Endothelial cell of umbilical vein (primary cell): ENCODE measurements around the gene PRDM1. TPM values are rescaled to one million over a fixed set of nuclear protein-coding genes. Genes with fewer than 3 reads are reported as not detected.

ENCODE experiments used
- BruUV-seq: library from RNA; stranded (reverse); fragments of 400-500 nt; replicated peaks from 2 replicates; lab custom pipeline; 2021; lab: Mats Ljungman, UMichigan
- CTCF ChIA-PET: fragments of 300-600, 350-600 bp; sonication (Branson Sonifier 250); formaldehyde crosslinking; loops from one replicate; lab custom pipeline; 2021; ENCODE audit warnings: antibody characterized with exemption, inconsistent platforms; lab: Charles Lee
- POLR2A ChIA-PET: fragments of 300-600, 350-600 bp; sonication (Branson Sonifier 250); formaldehyde crosslinking; loops from one replicate; lab custom pipeline; 2021; ENCODE audit warnings: antibody characterized with exemption, inconsistent platforms; lab: Charles Lee
- DNase-seq: peaks from one replicate; pipeline ENCODE4 v3.0.0-alpha.2; 2011; ENCODE audit warnings: low read depth, low spot score
- FAIRE-seq: peaks from 2 replicates; lab custom pipeline; 2011; peaks lifted over from hg19 to GRCh38; lab: Jason Lieb, UNC
- H2AFZ ChIP-seq: 2 replicates; pipeline ENCODE4 v1.6.0; 2012; ENCODE audit warnings: low read depth, low read length, control low read depth, inconsistent platforms
- H3K27ac ChIP-seq: 2 replicates; pipeline ENCODE4 v1.5.1; 2011; ENCODE audit warnings: low read depth, mild to moderate bottlenecking, control low read depth, low read length, moderate library complexity; ENCODE audit not compliant: insufficient read depth
- H3K27me3 ChIP-seq, 2 experiments: 2 replicates each; pipeline versions ENCODE4 v1.6.0 to v1.6.1; 2011; ENCODE audit warnings: low read length in 2 of 2, mixed read lengths in 1 of 2; ENCODE audit not compliant: control insufficient read depth in 2 of 2, insufficient read depth in 2 of 2
- H3K36me3 ChIP-seq, 2 experiments: 2 replicates in 1 of 2; 3 replicates in 1 of 2; pipeline ENCODE4 v1.5.1; 2011; ENCODE audit warnings: low read length in 2 of 2, mild to moderate bottlenecking in 1 of 2, moderate library complexity in 1 of 2; ENCODE audit not compliant: control insufficient read depth in 2 of 2, insufficient read depth in 2 of 2; ENCODE audit errors: extremely low read depth in 1 of 2
- H3K4me1 ChIP-seq: 3 replicates; pipeline ENCODE4 v1.5.1; 2011; ENCODE audit warnings: mild to moderate bottlenecking, low read length; ENCODE audit not compliant: control insufficient read depth, insufficient read depth; ENCODE audit errors: extremely low read depth
- H3K4me2 ChIP-seq: 2 replicates; pipeline ENCODE4 v1.6.1; 2011; ENCODE audit warnings: low read length, control low read depth, mixed read lengths; ENCODE audit not compliant: insufficient read depth
- H3K4me3 ChIP-seq, 3 experiments: fragments of 200-600 bp in 1 of 3; sonication (generic), shearing (Covaris generic) in 1 of 3; replicated peaks in 1 of 3; 2 replicates each; pipeline ENCODE4 v1.5.1; 2011 to 2016; ENCODE audit warnings: control low read depth in 3 of 3, low read length in 3 of 3, mild to moderate bottlenecking in 2 of 3, inconsistent platforms in 1 of 3, low read depth in 1 of 3, moderate library complexity in 1 of 3; ENCODE audit not compliant: insufficient read depth in 1 of 3
- H3K79me2 ChIP-seq: 2 replicates; pipeline ENCODE4 v1.6.0; 2012; ENCODE audit warnings: low read length, inconsistent platforms; ENCODE audit not compliant: control insufficient read depth, insufficient read depth
- H3K9ac ChIP-seq: replicated peaks from 2 replicates; pipeline ENCODE3; 2011; ENCODE audit warnings: low read length, control low read depth; ENCODE audit not compliant: insufficient read depth; ENCODE audit errors: extremely low read depth
- H3K9me1 ChIP-seq: replicated peaks from 3 replicates; pipeline ENCODE4 v1.6.0; 2011; ENCODE audit warnings: mild to moderate bottlenecking, low read length; ENCODE audit not compliant: control insufficient read depth, insufficient read depth; ENCODE audit errors: extremely low read depth
- H3K9me3 ChIP-seq: replicated peaks from 2 replicates; pipeline ENCODE4 v1.5.1; 2012; ENCODE audit warnings: low read length, inconsistent platforms; ENCODE audit not compliant: control insufficient read depth, insufficient read depth
- H4K20me1 ChIP-seq: replicated peaks from 2 replicates; pipeline ENCODE3; 2011; ENCODE audit warnings: mild to moderate bottlenecking, low read length; ENCODE audit not compliant: control insufficient read depth, insufficient read depth; ENCODE audit errors: extremely low read depth
- EZH2 ChIP-seq: IDR thresholded peaks from 2 replicates; pipeline ENCODE4 v1.6.1; 2012; ENCODE audit warnings: borderline replicate concordance, low read depth, mild to moderate bottlenecking, moderate library complexity, low read length, inconsistent platforms; ENCODE audit not compliant: severe bottlenecking
- FOS ChIP-seq: IDR thresholded peaks from 2 replicates; pipeline ENCODE4 v1.6.1; 2011; ENCODE audit warnings: mild to moderate bottlenecking, low read length, moderate library complexity, borderline replicate concordance; ENCODE audit not compliant: insufficient read depth
- GATA2 ChIP-seq: IDR thresholded peaks from 2 replicates; pipeline ENCODE4 v1.7.0; 2011; ENCODE audit warnings: low read depth, mild to moderate bottlenecking, moderate library complexity, mixed read lengths, low read length; ENCODE audit not compliant: insufficient read length, insufficient read depth
- JUN ChIP-seq: IDR thresholded peaks from 2 replicates; pipeline ENCODE4 v1.6.1; 2011; ENCODE audit warnings: borderline replicate concordance, low read depth; ENCODE audit not compliant: insufficient read length, insufficient read depth
- MYC ChIP-seq: IDR thresholded peaks from one replicate; pipeline ENCODE4 v1.6.1; 2011; ENCODE audit warnings: mild to moderate bottlenecking, low read depth, low read length
- POLR2A ChIP-seq: IDR thresholded peaks from 2 replicates; pipeline ENCODE4 v1.6.1; 2012; ENCODE audit warnings: low read depth, mild to moderate bottlenecking, control low read depth, low read length
- dilution Hi-C: fragments of 300-500 bp; cut with MboI; formaldehyde crosslinking; loops from one replicate; pipeline ENCODE4 v1.15.0; 2019; ENCODE audit warnings: low sequenced_read_pairs; ENCODE audit not compliant: extremely low pct_ligation_motif_present
- intact Hi-C: fragments of 100-400 bp; cut with micrococcal nuclease; formaldehyde crosslinking; loops from one replicate; pipeline ENCODE4 v1.10.0; 2022
- polyA plus RNA-seq, 4 experiments: library from polyadenylated mRNA; depleted of rRNA in 3 of 4; stranded (reverse) in 3 of 4; unstranded in 1 of 4; fragments of >200 nt; gene quantifications; 2 replicates each; pipeline versions ENCODE4 v1.2.1 to v1.2.3, GENCODE V29; 2011 to 2012; ENCODE audit warnings: missing spikeins in 1 of 4
- total RNA-seq: library from RNA; stranded (reverse); gene quantifications from 2 replicates; pipeline ENCODE4 v1.2.3, GENCODE V29; 2021
- TF ChIP-seq, protein P1 (sequence below), 2 donors: IDR thresholded peaks; 1 replicate in 1 of 2; 2 replicates in 1 of 2; pipeline ENCODE4 v1.5.1; 2011; ENCODE audit warnings: low read length in 2 of 2, mild to moderate bottlenecking in 2 of 2, moderate library complexity in 2 of 2, control low read depth in 1 of 2, inconsistent platforms in 1 of 2, low read depth in 1 of 2; ENCODE audit not compliant: insufficient read depth in 1 of 2; ENCODE audit errors: extremely low read depth in 1 of 2
- TF ChIP-seq, protein P2 (sequence below): IDR thresholded peaks from 2 replicates; pipeline ENCODE4 v1.6.1; 2011; ENCODE audit not compliant: insufficient read depth, insufficient read length

Gene PRDM1
- total and polyA plus RNA-seq, 2 donors (not counting 3 experiments of a cell fraction or from before 2014, with no cell fraction given), result 0.36 to 2.7 TPM

DNA sequence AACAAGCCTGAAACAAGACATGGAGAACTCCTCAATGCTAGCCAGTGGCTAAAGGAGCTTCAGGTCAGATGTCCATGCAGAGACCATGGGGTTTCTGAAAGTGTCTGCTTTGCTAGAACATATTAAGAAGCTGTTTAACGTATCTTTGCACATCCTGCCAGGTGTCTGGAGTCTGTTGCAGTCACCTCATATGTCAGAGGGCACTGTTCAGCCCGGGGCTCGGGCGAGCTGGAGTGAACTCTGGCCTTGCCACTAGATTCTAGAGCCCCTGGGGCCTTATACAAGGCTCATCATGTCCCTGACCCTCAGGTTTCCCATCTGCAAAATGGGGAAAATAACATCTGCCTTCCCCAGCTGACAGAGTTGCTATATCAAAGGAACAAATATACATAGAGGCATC lies 59.0 kb downstream of the PRDM1 start:
- FAIRE-seq (no peak), DNase-seq (no peak)
- BruUV-seq, result no TSS peak
- Histone ChIP-seq H3K36me3 (no peaks in the 10 kb centered on the region), H2AFZ (no peak overlapping the region), H3K4me1 (no peaks in the 10 kb centered on the region), H3K9me3 (no peaks in the 10 kb centered on the region), H3K9ac (no peak overlapping the region), H3K9me1 (no peaks in the 10 kb centered on the region), H4K20me1 (no peaks in the 10 kb centered on the region), H3K4me3 (no peak overlapping the region), H3K4me2 (no peak overlapping the region), H3K79me2 (no peaks in the 10 kb centered on the region), H3K27ac (no peak overlapping the region), H3K27me3 (peaks cover 0 to 10% of the 10 kb centered on the region in 2 experiments)
- CTCF ChIA-PET, result no interaction called here
- POLR2A ChIA-PET, result no interaction called here
- TF ChIP-seq MYC, result no peak
- TF ChIP-seq, protein P1, sequence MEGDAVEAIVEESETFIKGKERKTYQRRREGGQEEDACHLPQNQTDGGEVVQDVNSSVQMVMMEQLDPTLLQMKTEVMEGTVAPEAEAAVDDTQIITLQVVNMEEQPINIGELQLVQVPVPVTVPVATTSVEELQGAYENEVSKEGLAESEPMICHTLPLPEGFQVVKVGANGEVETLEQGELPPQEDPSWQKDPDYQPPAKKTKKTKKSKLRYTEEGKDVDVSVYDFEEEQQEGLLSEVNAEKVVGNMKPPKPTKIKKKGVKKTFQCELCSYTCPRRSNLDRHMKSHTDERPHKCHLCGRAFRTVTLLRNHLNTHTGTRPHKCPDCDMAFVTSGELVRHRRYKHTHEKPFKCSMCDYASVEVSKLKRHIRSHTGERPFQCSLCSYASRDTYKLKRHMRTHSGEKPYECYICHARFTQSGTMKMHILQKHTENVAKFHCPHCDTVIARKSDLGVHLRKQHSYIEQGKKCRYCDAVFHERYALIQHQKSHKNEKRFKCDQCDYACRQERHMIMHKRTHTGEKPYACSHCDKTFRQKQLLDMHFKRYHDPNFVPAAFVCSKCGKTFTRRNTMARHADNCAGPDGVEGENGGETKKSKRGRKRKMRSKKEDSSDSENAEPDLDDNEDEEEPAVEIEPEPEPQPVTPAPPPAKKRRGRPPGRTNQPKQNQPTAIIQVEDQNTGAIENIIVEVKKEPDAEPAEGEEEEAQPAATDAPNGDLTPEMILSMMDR (IDR thresholded peaks at IDR 0.05; ENCODE audit: extremely low read depth in 1 of 2, insufficient read depth in 1 of 2, low read depth in 1 of 2, low read length in 2 of 2), result no peak
- no peak for TF ChIP-seq POLR2A
- TF ChIP-seq GATA2, result no peak
- TF ChIP-seq JUN, result no peak
- no peak for TF ChIP-seq FOS
- TF ChIP-seq, protein P2, sequence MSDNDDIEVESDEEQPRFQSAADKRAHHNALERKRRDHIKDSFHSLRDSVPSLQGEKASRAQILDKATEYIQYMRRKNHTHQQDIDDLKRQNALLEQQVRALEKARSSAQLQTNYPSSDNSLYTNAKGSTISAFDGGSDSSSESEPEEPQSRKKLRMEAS, result no peak
- no peak for TF ChIP-seq EZH2
- intact Hi-C loops, result no loop called here
- dilution Hi-C loops, result no loop called here
